HG03575 (cell line): ENCODE data around the gene ZNF682.
"Not testable (repeated sequence)": the region's sequence is repeated elsewhere in the genome, so short reads cannot be mapped to it uniquely, and the experiment has no call there.

Experiments
- ATAC-seq: cut with Tn5 transposase; IDR thresholded peaks from one replicate; pipeline ENCODE4 v1.9.1; 2021; ENCODE audit not compliant: unreplicated experiment, insufficient number of reproducible peaks, low FRiP score; ENCODE audit errors: extremely low read depth

Gene ZNF682

DNA sequence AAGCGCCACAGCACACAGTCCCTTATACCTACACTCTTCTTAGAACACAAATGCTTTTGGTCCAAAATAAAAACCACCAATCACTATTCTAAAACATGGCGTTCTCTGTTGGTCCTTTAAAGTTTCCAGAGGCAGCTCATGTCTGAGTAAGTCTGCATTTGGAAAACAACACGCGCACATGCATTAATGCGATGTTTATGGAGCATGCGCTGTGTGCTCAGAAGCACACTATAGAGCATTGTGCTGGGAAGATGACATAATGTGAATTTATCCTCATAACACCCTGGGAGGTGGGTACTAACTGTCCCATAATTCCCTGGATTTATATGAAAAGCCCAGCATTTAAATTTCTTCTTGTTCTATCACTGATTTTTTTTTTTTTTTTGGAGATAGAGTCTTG is 10.7 kb downstream of the ZNF682 start:
- ATAC-seq: no peak

DNA sequence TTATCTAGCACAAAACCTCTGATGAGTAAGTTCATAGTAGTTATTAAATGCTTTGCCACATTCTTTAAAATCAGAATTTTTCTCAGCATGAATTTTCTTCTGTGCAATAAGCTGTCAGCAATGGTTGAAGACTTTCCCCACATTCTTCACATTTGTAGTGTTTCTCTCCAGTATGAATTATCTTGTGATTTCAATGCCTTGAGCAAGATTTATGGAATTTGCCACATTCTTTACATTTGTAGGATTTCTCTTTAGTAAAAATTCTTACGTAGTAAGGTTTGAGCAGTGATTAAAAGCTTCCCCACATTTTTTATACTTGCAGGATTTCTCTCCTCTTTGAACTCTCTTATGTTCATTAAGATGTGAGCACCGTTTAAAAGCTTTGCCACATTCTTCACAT is 33.6 kb downstream of the ZNF682 start:
- ATAC-seq: no peak

- no peak for ATAC-seq
These were observed 41.5 kb downstream of the ZNF682 start for GRCh38 chr19:19997656-19998268.

GRCh38 chr19:19966862-19967261 is 72.4 kb downstream of the ZNF682 start:
- ATAC-seq: no peak

DNA sequence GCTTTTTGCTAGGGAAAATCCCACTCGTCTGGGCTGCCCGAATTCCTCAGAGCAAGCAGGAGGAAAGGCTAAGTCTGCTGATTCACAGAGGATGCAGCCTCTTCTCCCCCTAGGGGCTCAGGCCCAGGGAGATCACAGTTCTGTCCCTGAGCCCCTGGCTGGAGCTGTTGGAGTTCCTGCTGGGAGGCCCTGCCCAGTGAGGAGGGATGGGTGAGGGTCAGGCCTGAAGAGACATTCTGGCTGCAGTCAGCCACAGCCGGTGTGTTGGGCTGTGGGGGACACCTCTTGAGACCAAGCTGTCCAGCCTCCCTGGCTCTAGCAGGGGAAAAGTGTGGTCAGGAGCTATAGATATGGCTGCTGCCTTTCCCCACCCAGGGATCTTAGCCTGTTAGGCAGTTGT is 73.2 kb downstream of the ZNF682 start:
- ATAC-seq: not testable (repeated sequence)

GRCh38 chr19:19964416-19964815 is 74.9 kb downstream of the ZNF682 start:
- ATAC-seq: no peak

DNA sequence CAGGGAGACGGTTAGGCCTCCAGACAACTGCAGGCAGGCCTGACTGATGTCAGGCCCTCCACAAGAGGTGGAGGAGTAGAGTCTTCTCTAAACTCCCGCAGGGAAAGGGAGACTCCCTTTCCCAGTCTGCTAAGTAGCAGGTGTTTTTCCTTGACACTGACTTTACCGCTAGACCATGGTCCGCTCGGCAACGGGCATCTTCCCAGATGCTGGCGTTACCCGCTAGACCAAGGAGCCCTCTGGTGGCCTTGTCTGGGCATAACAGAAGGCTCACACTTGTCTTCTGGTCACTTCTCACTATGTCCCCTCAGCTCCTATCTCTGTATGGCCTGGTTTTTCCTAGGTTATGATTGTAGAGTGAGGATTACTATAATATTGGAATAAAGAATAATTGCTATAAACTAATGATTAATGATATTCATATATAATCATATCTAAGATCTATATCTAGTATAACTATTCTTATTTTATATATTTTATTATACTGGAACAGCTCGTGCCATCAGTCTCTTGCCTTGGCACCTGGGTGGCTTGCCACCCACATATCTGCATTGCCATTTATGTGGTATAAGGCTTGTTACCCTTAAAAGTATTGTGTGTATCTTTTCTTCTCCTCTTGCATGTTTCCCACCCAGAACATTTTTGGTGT is 80.0 kb downstream of the ZNF682 start:
- ATAC-seq: not testable (repeated sequence)

- not testable (repeated sequence) for ATAC-seq
These were observed 81.5 kb downstream of the ZNF682 start for GRCh38 chr19:19957766-19958165.

DNA sequence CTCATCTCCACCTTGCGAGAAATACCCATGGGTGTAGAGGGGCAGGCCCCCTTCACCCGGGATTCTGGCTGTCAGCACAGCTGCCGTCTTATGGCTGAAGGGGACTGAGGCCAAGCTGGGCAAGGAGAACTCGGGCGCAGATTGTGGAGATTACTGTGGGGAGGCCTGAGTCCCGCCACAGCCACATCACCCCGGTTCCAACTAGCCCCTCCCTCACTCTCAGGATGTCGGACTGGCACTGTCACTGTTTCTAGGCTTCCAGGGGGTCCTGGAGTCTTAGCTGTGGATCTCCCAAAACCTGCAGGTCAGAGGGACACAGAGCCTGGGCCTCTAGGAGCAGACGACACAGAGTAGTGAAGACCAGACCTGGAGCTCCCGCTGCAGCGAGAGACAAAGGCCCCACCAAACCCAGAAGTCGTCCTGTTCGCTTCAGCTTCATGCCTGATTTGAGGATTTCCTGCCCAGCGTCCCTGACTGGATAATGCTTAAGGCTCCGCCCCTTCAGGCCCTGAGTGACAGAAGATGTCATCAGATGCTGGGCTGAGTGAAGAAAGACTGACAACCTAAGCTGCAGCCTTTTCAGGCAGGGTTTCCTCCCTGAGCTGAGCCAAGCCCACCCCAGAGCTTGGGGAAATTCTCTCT is 82.8 kb downstream of the ZNF682 start:
- ATAC-seq: no peak

- no peak for ATAC-seq
These were observed 84.1 kb downstream of the ZNF682 start for GRCh38 chr19:19955208-19955607.
